Thyroid gland (tissue), 4 donors: Measurements from ENCODE around the gene ALDH1L1. TPM values are rescaled to one million over a fixed set of nuclear protein-coding genes. Genes with fewer than 3 reads are reported as not detected.

Source experiments
- DNase-seq, 2 donors: peaks; one replicate each; pipeline ENCODE4 v3.0.0-alpha.2; 2019
- H3K27ac ChIP-seq, 3 donors: fragments of 200-600 bp; sonication (generic); 1 replicate in 2 of 3; 2 replicates in 1 of 3; pipeline ENCODE4 v1.5.1; 2016 to 2019; ENCODE audit warnings: mild to moderate bottlenecking in 1 of 3, moderate library complexity in 1 of 3
- H3K27me3 ChIP-seq: fragments of 200-600 bp; sonication (generic); one replicate; pipeline ENCODE4 v1.5.1; 2019
- H3K36me3 ChIP-seq, 2 donors: fragments of 200-600 bp; sonication (generic); one replicate each; pipeline ENCODE4 v1.5.1; 2016 to 2019
- H3K4me1 ChIP-seq, 2 donors: fragments of 200-600 bp; sonication (generic); one replicate each; pipeline ENCODE4 v1.5.1; 2017 to 2019
- H3K4me3 ChIP-seq, 3 donors: fragments of 200-600 bp; sonication (generic); replicated peaks in 1 of 3; 1 replicate in 2 of 3; 2 replicates in 1 of 3; pipeline ENCODE4 v1.5.1; 2016; ENCODE audit warnings: mild to moderate bottlenecking in 1 of 3
- H3K9me3 ChIP-seq: fragments of 200-600 bp; sonication (generic); one replicate; pipeline ENCODE4 v1.5.1; 2017
- CTCF ChIP-seq, 6 experiments: fragments of 200-600 bp in 3 of 6; fragments of 450-650 bp in 3 of 6; sonication (generic) in 3 of 6; IDR thresholded peaks; one replicate each; pipeline ENCODE4 v1.5.1; 2016 to 2019; ENCODE audit warnings: antibody characterized with exemption in 6 of 6, mild to moderate bottlenecking in 2 of 6, inconsistent platforms in 1 of 6, moderate library complexity in 1 of 6
- POLR2A ChIP-seq, 2 donors: fragments of 450-650 bp; IDR thresholded peaks; one replicate each; pipeline ENCODE4 v1.6.1; 2017; ENCODE audit warnings: antibody characterized with exemption in 2 of 2, mild to moderate bottlenecking in 2 of 2, moderate library complexity in 1 of 2
- WGBS, 2 donors: methylation state at CpG; one replicate each; pipeline ENCODE4 v1.1.5; 2017; 5-methylcytosine and 5-hydroxymethylcytosine counted together
- intact Hi-C: fragments of 100-400 bp; cut with DNase I; formaldehyde crosslinking; loops from one replicate; pipeline ENCODE4 v1.15.1; 2023
- total RNA-seq, 4 donors: library from RNA; depleted of rRNA; stranded (reverse); fragments of >200 nt; gene quantifications; one replicate each; pipeline ENCODE4 v1.2.3, GENCODE V29; 2016

ALDH1L1 gene
- total RNA-seq, 4 donors from 2014 or later: 2.1 to 12.1 (median 6.1) TPM

GRCh38 chr3:126212620-126213378, 32.4 kb upstream of the ALDH1L1 start:
- WGBS, 2 donors: 12% methylated on average over 11 to 13 of the region's 57 CpGs
- Histone ChIP-seq H3K27me3 (no peaks in the 10 kb centered on the region), H3K4me3 (peak overlapping the region; percentile 7 to 32 (median 22)), H3K27ac (peak overlapping the region in 2 of 3 donors; percentile 1 to 20), H3K4me1 (peaks cover 9 to 28% of the 10 kb centered on the region in 2 donors), H3K36me3 (no peaks in the 10 kb centered on the region), H3K9me3 (no peaks in the 10 kb centered on the region)
- DNase-seq: peak; percentile 41 to 42
- intact Hi-C loops: no loop called here
- TF ChIP-seq POLR2A (IDR thresholded peaks at IDR 0.05) (no peak), CTCF (IDR thresholded peaks at IDR 0.05) (peak in 3 of 6 experiments; percentile 24 to 43 (median 27))

GRCh38 chr3:126212250-126212619, 31.8 kb upstream of the ALDH1L1 start:
- H3K4me3 ChIP-seq: no peak overlapping the region
- H3K27ac ChIP-seq: no peak overlapping the region
- H3K27me3 ChIP-seq: no peaks in the 10 kb centered on the region
- no peak for DNase-seq
- no peaks in the 10 kb centered on the region for H3K36me3 ChIP-seq
- TF ChIP-seq POLR2A (IDR thresholded peaks at IDR 0.05) (no peak), CTCF (IDR thresholded peaks at IDR 0.05) (no peak)
- intact Hi-C loops: no loop called here
- peaks cover 9 to 28% of the 10 kb centered on the region in 2 donors for H3K4me1 ChIP-seq
- WGBS, 2 donors: 56 to 60% methylated on average over 2 of the region's 2 CpGs
- H3K9me3 ChIP-seq: no peaks in the 10 kb centered on the region

GRCh38 chr3:126211569-126211968, 31.2 kb upstream of the ALDH1L1 start:
- DNase-seq: no peak
- no peak overlapping the region for H3K4me3 ChIP-seq
- H3K27me3 ChIP-seq: no peaks in the 10 kb centered on the region
- no peak for TF ChIP-seq CTCF (IDR thresholded peaks at IDR 0.05)
- no peak for TF ChIP-seq POLR2A (IDR thresholded peaks at IDR 0.05)
- peaks cover 9 to 28% of the 10 kb centered on the region in 2 donors for H3K4me1 ChIP-seq
- intact Hi-C loops: no loop called here
- no peaks in the 10 kb centered on the region for H3K9me3 ChIP-seq
- no peak overlapping the region for H3K27ac ChIP-seq
- H3K36me3 ChIP-seq: no peaks in the 10 kb centered on the region
- 93 to 96% methylated on average over 7 of the region's 7 CpGs for WGBS, 2 donors

GRCh38 chr3:126210606-126211005, 30.2 kb upstream of the ALDH1L1 start:
- DNase-seq: no peak
- TF ChIP-seq POLR2A (IDR thresholded peaks at IDR 0.05) (no peak), CTCF (IDR thresholded peaks at IDR 0.05) (no peak)
- Histone ChIP-seq H3K27me3 (no peaks in the 10 kb centered on the region), H3K36me3 (no peaks in the 10 kb centered on the region), H3K4me1 (peaks cover 9 to 28% of the 10 kb centered on the region in 2 donors), H3K4me3 (no peak overlapping the region), H3K27ac (no peak overlapping the region), H3K9me3 (no peaks in the 10 kb centered on the region)
- WGBS, 2 donors: 71 to 80% methylated on average over 6 of the region's 6 CpGs
- intact Hi-C loops: no loop called here

- no peak for DNase-seq
- H3K4me1 ChIP-seq: peaks cover 9 to 28% of the 10 kb centered on the region in 2 donors
- no peaks in the 10 kb centered on the region for H3K36me3 ChIP-seq
- no peaks in the 10 kb centered on the region for H3K9me3 ChIP-seq
- TF ChIP-seq CTCF (IDR thresholded peaks at IDR 0.05): no peak
- no peak for TF ChIP-seq POLR2A (IDR thresholded peaks at IDR 0.05)
- intact Hi-C loops: no loop called here
- H3K27ac ChIP-seq: no peak overlapping the region
- no peaks in the 10 kb centered on the region for H3K27me3 ChIP-seq
- H3K4me3 ChIP-seq: no peak overlapping the region
- 61 to 80% methylated on average over 4 of the region's 4 CpGs for WGBS, 2 donors
These were observed 29.4 kb upstream of the ALDH1L1 start for GRCh38 chr3:126209741-126210140.
